SHP77 (cell line): Measurements from ENCODE around the gene SDR9C7.

Experiments
- DNase-seq, 2 experiments: peaks; one replicate each; lab custom pipeline; 2025; lab: John Stamatoyannopoulos, UW

The SDR9C7 gene

GRCh38 chr12:56877195-56878009 is 56.8 kb downstream of the SDR9C7 start:
- no peak for DNase-seq

- DNase-seq: no peak
Observed at GRCh38 chr12:56874821-56875220, 59.4 kb downstream of the SDR9C7 start.

- no peak for DNase-seq
Observed at GRCh38 chr12:56873382-56873781, 60.8 kb downstream of the SDR9C7 start.
